SU-DHL-6 (cell line): ENCODE measurements around the gene ANXA1.

ENCODE experiments used
- EZH2phosphoT487 ChIP-seq: fragments of 200-600 bp; sonication (generic), shearing (Covaris generic); conservative IDR thresholded peaks from 2 replicates; pipeline ENCODE4 v1.6.1; 2018; ENCODE audit warnings: mild to moderate bottlenecking, antibody characterized with exemption, low read length, moderate library complexity, mixed read lengths
- TF ChIP-seq, protein P1 (sequence below): fragments of 200-600 bp; sonication (generic); IDR thresholded peaks from one replicate; pipeline ENCODE4 v1.5.1; 2017; ENCODE audit warnings: antibody characterized with exemption, mild to moderate bottlenecking, low read length, moderate library complexity; ENCODE audit not compliant: insufficient read depth, poor library complexity, severe bottlenecking

DNA sequence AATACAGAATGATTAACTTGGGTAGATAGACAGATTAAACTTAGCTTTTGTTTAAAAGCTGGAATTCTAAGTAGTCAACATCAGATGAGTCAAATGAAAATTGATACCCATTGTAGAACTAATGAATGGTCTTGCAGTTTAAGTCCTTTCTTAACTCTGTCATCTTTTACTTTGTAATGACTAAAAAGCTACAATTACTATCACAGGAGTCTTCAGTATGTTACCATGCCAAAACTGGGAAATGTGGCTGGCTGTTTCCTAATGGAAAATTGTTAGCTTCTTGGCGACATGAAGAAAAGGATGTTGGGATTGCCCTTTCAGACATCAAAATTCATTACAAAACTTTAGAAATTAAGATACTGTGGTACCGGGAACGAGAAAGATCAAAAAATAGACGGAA, 20.2 kb upstream of the ANXA1 start:
- TF ChIP-seq, protein P1, sequence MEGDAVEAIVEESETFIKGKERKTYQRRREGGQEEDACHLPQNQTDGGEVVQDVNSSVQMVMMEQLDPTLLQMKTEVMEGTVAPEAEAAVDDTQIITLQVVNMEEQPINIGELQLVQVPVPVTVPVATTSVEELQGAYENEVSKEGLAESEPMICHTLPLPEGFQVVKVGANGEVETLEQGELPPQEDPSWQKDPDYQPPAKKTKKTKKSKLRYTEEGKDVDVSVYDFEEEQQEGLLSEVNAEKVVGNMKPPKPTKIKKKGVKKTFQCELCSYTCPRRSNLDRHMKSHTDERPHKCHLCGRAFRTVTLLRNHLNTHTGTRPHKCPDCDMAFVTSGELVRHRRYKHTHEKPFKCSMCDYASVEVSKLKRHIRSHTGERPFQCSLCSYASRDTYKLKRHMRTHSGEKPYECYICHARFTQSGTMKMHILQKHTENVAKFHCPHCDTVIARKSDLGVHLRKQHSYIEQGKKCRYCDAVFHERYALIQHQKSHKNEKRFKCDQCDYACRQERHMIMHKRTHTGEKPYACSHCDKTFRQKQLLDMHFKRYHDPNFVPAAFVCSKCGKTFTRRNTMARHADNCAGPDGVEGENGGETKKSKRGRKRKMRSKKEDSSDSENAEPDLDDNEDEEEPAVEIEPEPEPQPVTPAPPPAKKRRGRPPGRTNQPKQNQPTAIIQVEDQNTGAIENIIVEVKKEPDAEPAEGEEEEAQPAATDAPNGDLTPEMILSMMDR, result no peak
- no peak for TF ChIP-seq EZH2phosphoT487
